ENCODE data around the gene CRB3. TPM values are rescaled to one million over a fixed set of nuclear protein-coding genes. Genes with fewer than 3 reads are reported as not detected.
"Not testable (repeated sequence)": the region's sequence is repeated elsewhere in the genome, so short reads cannot be mapped to it uniquely, and the experiment has no call there.

Gene CRB3
- total RNA-seq, 1 experiment from 2014 or later: 13.6 TPM

- no peak for DNase-seq (ENCODE audit: unreplicated experiment)
- peaks cover 12% of the 10 kb centered on the region for H3K27me3 Mint-ChIP-seq (ENCODE audit: insufficient read depth, unreplicated experiment)
- H3K27ac Mint-ChIP-seq (ENCODE audit: low read depth, unreplicated experiment): no peak overlapping the region
- peak overlapping the region; percentile 35 for H3K4me3 Mint-ChIP-seq (ENCODE audit: unreplicated experiment)
- no TSS peak for BruUV-seq (replicated peaks)
- no peaks in the 10 kb centered on the region for H3K36me3 Mint-ChIP-seq (ENCODE audit: insufficient read depth, unreplicated experiment)
- POLR2A ChIA-PET: no interaction called here
- CTCF ChIA-PET: interaction anchor here (0.5 kb wide), 1 partner anchor 131 kb away, joined by 3 read pairs; no protein-coding TSS in a partner anchor
- intact Hi-C loops (cut with micrococcal nuclease): no loop called here
- no peaks in the 10 kb centered on the region for H3K9me3 Mint-ChIP-seq (ENCODE audit: unreplicated experiment)
- H3K4me1 Mint-ChIP-seq (ENCODE audit: insufficient read depth, unreplicated experiment): no peaks in the 10 kb centered on the region
- no peak for TF ChIP-seq CTCF (IDR thresholded peaks at IDR 0.05; ENCODE audit: unreplicated experiment)
These were observed 37.0 kb downstream of the CRB3 start for GRCh38 chr19:6500837-6501739.

GRCh38 chr19:6501740-6502648 is 37.9 kb downstream of the CRB3 start, which contains the start of gene TUBB4A:
Gene TUBB4A, minus strand, starts transcription at chr19:6502309. Its CDS starts 97 bp downstream, at chr19:6502212.
- no TSS peak for BruUV-seq (replicated peaks)
- Mint-ChIP-seq H3K4me3 (ENCODE audit: unreplicated experiment) (peak within 1 kb of the TSS; percentile 35), H3K36me3 (ENCODE audit: insufficient read depth, unreplicated experiment) (no peaks in the 10 kb centered on the region), H3K27ac (ENCODE audit: low read depth, unreplicated experiment) (no peak within 1 kb of the TSS), H3K9me3 (ENCODE audit: unreplicated experiment) (no peaks in the 10 kb centered on the region), H3K4me1 (ENCODE audit: insufficient read depth, unreplicated experiment) (no peaks in the 10 kb centered on the region), H3K27me3 (ENCODE audit: insufficient read depth, unreplicated experiment) (peaks cover 12% of the 10 kb centered on the region)
- DNase-seq (ENCODE audit: unreplicated experiment): no peak
- intact Hi-C loops (cut with micrococcal nuclease): no loop called here
- no peak for TF ChIP-seq CTCF (IDR thresholded peaks at IDR 0.05; ENCODE audit: unreplicated experiment)
- CTCF ChIA-PET: no interaction called here
- POLR2A ChIA-PET: no interaction called here

- Mint-ChIP-seq H3K4me3 (ENCODE audit: unreplicated experiment) (no peak overlapping the region), H3K27me3 (ENCODE audit: insufficient read depth, unreplicated experiment) (peaks cover 12% of the 10 kb centered on the region), H3K36me3 (ENCODE audit: insufficient read depth, unreplicated experiment) (no peaks in the 10 kb centered on the region), H3K27ac (ENCODE audit: low read depth, unreplicated experiment) (no peak overlapping the region), H3K9me3 (ENCODE audit: unreplicated experiment) (no peaks in the 10 kb centered on the region), H3K4me1 (ENCODE audit: insufficient read depth, unreplicated experiment) (no peaks in the 10 kb centered on the region)
- no peak for DNase-seq (ENCODE audit: unreplicated experiment)
- ChIA-PET POLR2A (interaction anchor here (0.6 to 0.7 kb wide), 3 partner anchors 18 to 297 kb away, joined by 3 to 6 read pairs (median 4); no protein-coding TSS in a partner anchor), CTCF (interaction anchor here (1.2 to 1.3 kb wide), 2 partner anchors 110 to 128 kb away, joined by 3 to 4 read pairs; no protein-coding TSS in a partner anchor)
- no peak for TF ChIP-seq CTCF (IDR thresholded peaks at IDR 0.05; ENCODE audit: unreplicated experiment)
- no TSS peak for BruUV-seq (replicated peaks)
- intact Hi-C loops (cut with micrococcal nuclease): no loop called here
These were observed 39.5 kb downstream of the CRB3 start for GRCh38 chr19:6503407-6504201.

GRCh38 chr19:6508028-6508771 is 44.1 kb downstream of the CRB3 start:
- CTCF ChIA-PET: interaction anchor here (0.6 to 1.5 kb wide), 3 partner anchors 8 to 355 kb away, joined by 3 to 7 read pairs (median 4); no protein-coding TSS in a partner anchor
- intact Hi-C loops (cut with micrococcal nuclease); BruUV-seq (replicated peaks); H3K9me3 Mint-ChIP-seq (ENCODE audit: unreplicated experiment); H3K4me3 Mint-ChIP-seq (ENCODE audit: unreplicated experiment); H3K4me1 Mint-ChIP-seq (ENCODE audit: insufficient read depth, unreplicated experiment); H3K27ac Mint-ChIP-seq (ENCODE audit: low read depth, unreplicated experiment); POLR2A ChIA-PET; H3K36me3 Mint-ChIP-seq (ENCODE audit: insufficient read depth, unreplicated experiment); DNase-seq (ENCODE audit: unreplicated experiment); H3K27me3 Mint-ChIP-seq (ENCODE audit: insufficient read depth, unreplicated experiment): not testable (repeated sequence)

All from MCF 10A (cell line).